Prostate gland (tissue), 2 donors: ENCODE measurements around the gene ZBTB4. TPM values are rescaled to one million over a fixed set of nuclear protein-coding genes. Genes with fewer than 3 reads are reported as not detected.

Source experiments
- DNase-seq: peaks from one replicate; pipeline ENCODE4 v3.0.0-alpha.2; 2019; ENCODE audit warnings: low spot score
- H3K27ac ChIP-seq, 2 donors: fragments of 200-600 bp; sonication (generic); 2 replicates each; pipeline ENCODE4 v1.5.1; 2017 to 2019
- H3K27me3 ChIP-seq: fragments of 200-600 bp; sonication (generic); replicated peaks from 2 replicates; pipeline ENCODE4 v1.5.1; 2019; ENCODE audit not compliant: insufficient read depth
- H3K36me3 ChIP-seq, 2 donors: fragments of 200-600 bp; sonication (generic); 1 replicate in 1 of 2; 2 replicates in 1 of 2; pipeline versions ENCODE4 v1.5.1 to v1.8.1; 2017 to 2019
- H3K4me1 ChIP-seq: fragments of 200-600 bp; sonication (generic); replicated peaks from 2 replicates; pipeline ENCODE4 v1.5.1; 2019
- H3K4me3 ChIP-seq, 2 donors: fragments of 200-600 bp; sonication (generic); 2 replicates each; pipeline ENCODE4 v1.5.1; 2017 to 2019
- H3K9me3 ChIP-seq: fragments of 200-600 bp; sonication (generic); 2 replicates; pipeline ENCODE4 v1.5.1; 2017
- CTCF ChIP-seq, 4 experiments: fragments of 200-600 bp in 2 of 4; fragments of 450-650 bp in 2 of 4; sonication (generic) in 2 of 4; IDR thresholded peaks; 1 replicate in 3 of 4; 2 replicates in 1 of 4; pipeline ENCODE4 v1.5.1; 2016 to 2019; ENCODE audit warnings: antibody characterized with exemption in 4 of 4, mild to moderate bottlenecking in 2 of 4, moderate library complexity in 2 of 4
- POLR2A ChIP-seq: fragments of 450-650 bp; IDR thresholded peaks from one replicate; pipeline ENCODE4 v1.6.1; 2016; ENCODE audit warnings: antibody characterized with exemption, mild to moderate bottlenecking
- POLR2AphosphoS5 ChIP-seq: sonication (generic); formaldehyde crosslinking; IDR thresholded peaks from one replicate; pipeline ENCODE4 v1.6.1; 2017; ENCODE audit warnings: antibody characterized with exemption
- WGBS: methylation state at CpG from one replicate; pipeline ENCODE4 v1.1.5; 2018; 5-methylcytosine and 5-hydroxymethylcytosine counted together
- intact Hi-C: fragments of 100-400 bp; cut with DNase I; formaldehyde crosslinking; loops from one replicate; pipeline ENCODE4 v1.14.2; 2022
- total RNA-seq, 2 donors: library from RNA; depleted of rRNA; stranded (reverse); fragments of >200 nt; gene quantifications; one replicate each; pipeline ENCODE4 v1.1.0, GENCODE V29; 2016

The ZBTB4 gene
- total RNA-seq, 2 donors from 2014 or later, result 60.5 to 69.4 TPM

GRCh38 chr17:7426896-7427489 lies 52.4 kb downstream of the ZBTB4 start:
- H3K4me1 ChIP-seq, result no peaks in the 10 kb centered on the region
- WGBS, result 87% methylated on average over 29 of the region's 29 CpGs
- no peaks in the 10 kb centered on the region for H3K36me3 ChIP-seq
- H3K9me3 ChIP-seq, result no peaks in the 10 kb centered on the region
- no peaks in the 10 kb centered on the region for H3K27me3 ChIP-seq
- no peak overlapping the region for H3K4me3 ChIP-seq
- no peak for TF ChIP-seq POLR2AphosphoS5
- intact Hi-C loops, result no loop called here
- no peak overlapping the region for H3K27ac ChIP-seq
- DNase-seq, result no peak

GRCh38 chr17:7426203-7426863 lies 53.1 kb downstream of the ZBTB4 start:
- Histone ChIP-seq H3K27me3 (no peaks in the 10 kb centered on the region), H3K27ac (no peak overlapping the region), H3K4me3 (no peak overlapping the region), H3K9me3 (no peaks in the 10 kb centered on the region), H3K4me1 (no peaks in the 10 kb centered on the region), H3K36me3 (no peaks in the 10 kb centered on the region)
- no peak for TF ChIP-seq POLR2AphosphoS5
- no peak for TF ChIP-seq CTCF (IDR thresholded peaks at IDR 0.05)
- TF ChIP-seq POLR2A, result no peak
- intact Hi-C loops, result no loop called here
- WGBS, result 83% methylated on average over 31 of the region's 33 CpGs
- no peak for DNase-seq

GRCh38 chr17:7425756-7426155 lies 53.7 kb downstream of the ZBTB4 start:
- no peaks in the 10 kb centered on the region for H3K9me3 ChIP-seq
- H3K4me3 ChIP-seq, result no peak overlapping the region
- no peaks in the 10 kb centered on the region for H3K27me3 ChIP-seq
- H3K27ac ChIP-seq, result no peak overlapping the region
- intact Hi-C loops, result no loop called here
- TF ChIP-seq CTCF (IDR thresholded peaks at IDR 0.05) (no peak), POLR2AphosphoS5 (no peak), POLR2A (no peak)
- 92% methylated on average over 8 of the region's 8 CpGs for WGBS
- H3K4me1 ChIP-seq, result no peaks in the 10 kb centered on the region
- H3K36me3 ChIP-seq, result no peaks in the 10 kb centered on the region
- DNase-seq, result no peak

GRCh38 chr17:7425316-7425715 lies 54.1 kb downstream of the ZBTB4 start, which contains the start of gene SPEM2:
Gene SPEM2 (plus strand): TSS chr17:7425616. CDS start chr17:7425689, 73 bp downstream.
- Histone ChIP-seq H3K36me3 (no peaks in the 10 kb centered on the region), H3K27me3 (no peaks in the 10 kb centered on the region), H3K4me1 (no peaks in the 10 kb centered on the region), H3K27ac (no peak within 1 kb of the TSS), H3K9me3 (no peaks in the 10 kb centered on the region), H3K4me3 (no peak within 1 kb of the TSS)
- intact Hi-C loops, result no loop called here
- TF ChIP-seq POLR2A (no peak), POLR2AphosphoS5 (no peak), CTCF (IDR thresholded peaks at IDR 0.05) (no peak)
- no peak for DNase-seq
- WGBS, result 84% methylated on average over 7 of the region's 7 CpGs

- no peaks in the 10 kb centered on the region for H3K36me3 ChIP-seq
- H3K27ac ChIP-seq, result no peak overlapping the region
- H3K4me3 ChIP-seq, result no peak overlapping the region
- 50% methylated on average over 4 of the region's 4 CpGs for WGBS
- no peaks in the 10 kb centered on the region for H3K27me3 ChIP-seq
- DNase-seq, result no peak
- no peaks in the 10 kb centered on the region for H3K4me1 ChIP-seq
- intact Hi-C loops, result no loop called here
- TF ChIP-seq CTCF (IDR thresholded peaks at IDR 0.05), result no peak
- TF ChIP-seq POLR2AphosphoS5, result no peak
- no peak for TF ChIP-seq POLR2A
- H3K9me3 ChIP-seq, result no peaks in the 10 kb centered on the region
Observed at GRCh38 chr17:7423679-7424078, 55.8 kb downstream of the ZBTB4 start.
